NCI-H2227 treated with DMSO at 0.1 percent for 48 hours (cell line): ENCODE results near the gene AAMP.
"Not testable (repeated sequence)": the region's sequence is repeated elsewhere in the genome, so short reads cannot be mapped to it uniquely, and the experiment has no call there.

Experiments
- DNase-seq: peaks from one replicate; lab custom pipeline; 2025; lab: John Stamatoyannopoulos, UW

AAMP gene

DNA sequence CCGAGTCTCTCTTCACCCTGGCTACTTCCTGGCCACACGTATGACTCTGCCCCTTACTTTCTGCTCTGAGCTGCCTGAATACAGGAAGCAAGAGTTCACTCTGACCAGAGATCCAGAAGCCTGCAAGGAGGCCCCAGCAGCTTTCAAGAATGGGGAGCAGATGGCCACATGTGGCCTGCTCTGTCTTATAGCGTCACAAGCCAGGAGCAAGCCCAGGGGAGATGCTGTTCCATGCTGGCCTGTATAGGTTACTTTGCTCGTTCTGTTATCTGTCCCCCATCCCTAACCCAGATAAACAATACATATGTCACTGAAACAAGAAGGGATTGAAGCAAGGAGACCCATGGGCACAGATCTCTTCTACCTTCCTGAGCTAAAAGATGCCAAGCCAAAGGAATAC, 4.6 kb upstream of the AAMP start:
- DNase-seq = no peak

DNA sequence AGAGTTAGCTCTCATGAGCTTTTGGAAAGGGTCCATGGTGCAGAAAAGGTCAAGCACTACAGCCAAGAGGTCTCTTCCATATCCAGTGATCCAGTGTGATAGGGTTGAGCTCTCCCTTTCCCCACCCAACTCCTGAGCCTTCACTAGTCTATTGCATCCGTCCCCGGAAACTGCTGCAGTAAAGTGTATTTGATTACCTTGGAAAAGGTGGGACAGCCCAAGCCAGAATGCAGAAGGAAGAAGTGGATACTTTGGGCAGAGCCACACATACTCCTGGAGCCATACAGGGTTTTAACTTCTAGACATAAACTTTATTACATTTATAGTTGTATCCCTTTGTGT, 3.9 kb upstream of the AAMP start:
- no peak for DNase-seq

DNA sequence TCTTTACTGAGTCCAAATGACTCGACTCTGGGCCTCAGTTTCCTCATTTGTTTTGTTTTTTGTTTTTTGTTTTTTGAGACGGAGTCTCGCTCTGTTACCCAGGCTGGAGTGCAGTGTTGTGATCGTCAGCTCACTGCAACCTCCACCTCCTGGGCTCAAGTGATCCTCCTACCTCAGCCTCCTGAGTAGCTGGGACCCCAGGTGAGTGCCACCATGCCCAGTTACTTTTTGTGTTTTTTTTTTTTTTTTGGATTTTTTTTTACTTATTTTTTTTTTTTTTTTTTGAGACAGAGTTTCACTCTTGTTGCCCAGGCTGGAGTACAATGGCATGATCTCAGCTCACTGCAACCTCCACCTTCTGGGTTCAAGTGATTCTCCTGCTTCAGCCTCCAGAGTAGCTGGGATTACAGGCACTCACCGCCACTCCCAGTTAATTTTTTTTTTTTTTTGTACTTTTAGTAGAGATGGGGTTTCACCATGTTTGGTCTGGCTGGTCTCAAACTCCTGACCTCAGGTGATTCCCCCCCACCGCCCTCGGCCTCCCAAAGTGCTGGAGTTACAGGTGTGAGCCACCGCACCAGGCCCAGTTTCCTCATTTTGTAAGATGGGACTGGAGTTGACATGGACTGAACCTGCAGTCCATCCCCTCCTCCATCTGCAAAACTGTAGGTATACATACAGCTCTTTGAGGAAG, 3.4 kb upstream of the AAMP start:
- DNase-seq = not testable (repeated sequence)

DNA sequence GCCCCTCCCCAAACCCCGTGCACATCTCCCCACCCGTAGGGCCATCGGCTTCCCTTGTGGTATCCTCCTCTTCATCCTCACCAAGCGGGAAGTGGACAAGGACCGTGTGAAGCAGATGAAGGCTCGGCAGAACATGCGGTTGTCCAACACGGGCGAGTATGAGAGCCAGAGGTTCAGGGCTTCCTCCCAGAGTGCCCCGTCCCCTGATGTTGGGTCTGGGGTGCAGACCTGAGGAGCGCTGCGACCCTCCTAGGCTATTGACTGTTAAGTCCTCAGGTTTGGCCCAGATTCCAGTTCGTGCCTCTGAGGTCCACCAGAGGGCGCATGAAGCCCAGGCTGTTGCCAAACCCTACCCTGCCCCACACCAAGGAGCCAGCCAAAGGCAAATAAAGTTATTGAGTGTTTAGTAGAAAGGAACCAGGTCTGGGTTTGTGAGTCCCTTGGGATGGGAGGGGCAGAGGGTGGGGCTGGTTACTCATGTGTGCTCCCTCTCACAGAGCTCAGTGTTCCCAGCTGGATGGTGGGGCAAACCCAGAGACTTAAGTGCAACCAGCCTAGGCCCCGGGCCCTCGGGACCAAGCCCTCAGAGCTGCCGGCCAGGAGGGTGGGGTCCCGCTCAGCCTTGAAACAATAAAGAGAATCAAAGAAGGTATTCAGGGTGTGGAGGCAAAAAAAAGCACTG, 2.7 kb upstream of the AAMP start:
- peak; percentile 55 for DNase-seq

DNA sequence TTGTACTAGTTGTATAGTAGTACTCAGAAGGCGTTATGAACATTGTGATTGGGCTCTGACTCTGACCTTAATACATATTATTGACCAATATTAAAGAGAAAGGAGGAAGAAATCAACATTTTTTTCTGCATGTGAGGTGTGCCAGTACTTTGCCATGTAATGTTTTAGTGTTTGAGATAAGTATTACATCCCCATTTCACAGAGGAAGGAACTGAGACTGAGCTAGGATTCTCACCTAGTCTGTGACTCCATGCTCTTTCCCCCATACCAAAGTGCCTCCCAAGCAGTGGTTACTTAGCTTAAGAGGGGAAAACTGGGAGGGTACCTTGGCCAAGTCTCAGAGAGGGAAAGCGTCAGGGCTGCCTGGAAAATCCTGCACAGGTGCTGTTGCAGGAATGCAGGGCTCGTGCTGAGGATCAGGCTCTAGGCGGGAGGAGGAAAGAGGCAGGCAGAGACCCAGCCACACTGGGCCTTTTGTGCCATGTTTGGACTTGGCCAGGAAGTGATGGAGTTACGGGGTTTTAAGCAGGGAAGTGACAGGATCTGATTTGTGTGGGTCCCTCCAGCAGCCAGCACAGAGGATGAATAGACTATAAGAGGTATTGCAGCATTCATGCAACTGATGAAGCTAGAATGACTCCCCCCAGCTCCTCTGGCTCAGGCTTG, 2.1 kb upstream of the AAMP start:
- DNase-seq = no peak

DNA sequence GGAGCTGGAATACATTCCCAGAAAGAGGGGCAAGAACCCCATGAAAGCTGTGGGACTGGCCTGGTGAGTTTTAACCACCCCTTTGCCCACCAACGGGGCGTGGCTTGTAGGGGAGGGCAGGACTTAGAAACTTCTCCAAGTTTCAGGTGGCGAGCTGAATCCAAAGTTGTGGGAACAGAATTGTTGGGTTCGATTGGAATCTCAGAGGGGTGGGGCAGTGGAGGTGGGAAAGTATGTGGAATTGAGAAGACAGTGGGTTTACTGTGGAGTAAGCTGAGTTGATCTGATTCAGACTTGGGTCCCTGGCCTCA, 1.5 kb upstream of the AAMP start:
- no peak for DNase-seq

DNA sequence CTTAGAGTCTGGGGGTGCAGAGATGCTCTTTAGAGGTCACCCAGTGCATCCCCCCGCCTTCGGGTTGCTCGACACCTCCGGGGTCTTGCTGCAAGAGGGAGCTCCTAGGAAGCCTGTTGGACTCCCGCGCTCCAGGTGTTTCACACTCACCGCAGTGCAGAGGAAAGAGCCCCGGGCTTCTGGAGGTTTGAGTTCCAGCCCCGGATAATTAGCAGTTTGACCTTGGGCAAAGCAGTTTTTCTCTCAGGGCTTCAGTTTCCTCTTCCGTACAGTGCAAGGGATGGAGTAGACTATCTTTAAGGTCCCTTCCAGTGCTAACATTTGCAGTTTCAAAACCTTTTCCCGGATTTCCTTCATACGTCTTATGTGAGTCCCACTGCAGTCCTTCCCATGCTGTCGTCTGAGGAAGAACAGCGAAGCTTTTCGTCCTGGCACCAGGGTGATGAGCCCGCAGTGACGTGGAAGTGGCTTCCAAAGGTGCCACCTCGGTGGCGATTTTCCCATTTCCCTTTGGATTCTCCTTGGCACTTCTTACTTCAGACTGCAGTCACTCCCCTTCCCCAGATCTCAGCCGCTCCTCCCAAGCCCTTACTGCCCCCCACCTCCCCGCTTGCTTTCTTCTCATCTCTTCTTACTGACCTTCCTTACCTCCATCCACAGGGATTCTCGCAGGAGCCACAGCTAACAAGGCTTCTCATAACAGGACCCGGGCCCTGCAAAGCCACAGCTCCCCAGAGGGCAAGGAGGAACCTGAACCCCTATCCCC, 967 bp upstream of the AAMP start:
- no peak for DNase-seq

DNA sequence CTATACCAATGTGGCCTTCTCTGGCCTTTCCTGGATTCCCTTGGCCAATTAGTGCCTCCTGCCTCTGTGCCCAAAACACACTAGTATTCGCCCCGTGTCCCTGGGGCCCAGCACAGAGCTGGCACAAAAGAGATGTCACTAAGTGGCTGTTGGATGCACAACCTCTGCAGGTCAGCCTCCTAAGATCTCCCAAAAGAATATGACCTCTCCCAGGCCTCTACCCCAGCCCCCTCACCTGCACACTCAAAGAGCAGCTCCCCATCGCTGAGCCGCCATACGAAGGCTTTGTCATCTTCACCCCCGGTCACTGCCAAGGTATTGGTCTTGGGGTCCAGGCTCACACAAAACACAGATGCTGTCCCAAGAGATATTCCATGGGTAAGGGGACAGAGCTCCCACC, 2.7 kb downstream of the AAMP start:
- no peak for DNase-seq

DNA sequence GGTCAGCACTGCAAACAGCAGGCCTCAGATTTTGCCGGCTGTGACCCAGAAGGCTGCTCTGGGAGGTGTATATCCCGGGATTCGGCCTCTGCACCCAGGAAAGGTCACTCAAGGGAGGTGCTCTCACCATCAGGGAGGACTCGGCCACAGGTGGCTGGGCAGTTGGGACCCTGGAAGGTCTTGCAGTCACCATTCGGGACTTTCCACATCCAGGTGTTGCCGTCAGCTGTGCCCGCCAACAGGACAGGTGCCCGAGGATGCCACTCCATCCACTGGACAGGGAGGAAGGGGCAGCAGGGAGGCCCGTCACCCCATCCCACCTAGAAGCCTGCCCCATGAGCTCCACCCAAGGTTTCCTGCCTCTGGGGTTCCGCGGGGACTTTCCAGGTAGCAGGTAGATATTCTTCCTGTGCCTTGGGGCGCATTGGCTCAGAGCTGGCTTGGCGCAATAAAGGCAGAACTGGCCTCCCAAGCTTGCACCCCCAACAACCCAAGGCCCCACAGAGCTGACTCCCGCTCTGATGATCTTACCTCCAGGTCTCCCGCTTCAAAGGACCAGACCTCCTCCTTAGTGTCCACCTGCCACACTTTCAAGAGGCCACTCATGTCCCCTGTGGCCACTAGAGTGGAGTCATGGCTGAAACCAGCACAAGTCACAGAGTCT, 3.5 kb downstream of the AAMP start:
- DNase-seq = no peak

DNA sequence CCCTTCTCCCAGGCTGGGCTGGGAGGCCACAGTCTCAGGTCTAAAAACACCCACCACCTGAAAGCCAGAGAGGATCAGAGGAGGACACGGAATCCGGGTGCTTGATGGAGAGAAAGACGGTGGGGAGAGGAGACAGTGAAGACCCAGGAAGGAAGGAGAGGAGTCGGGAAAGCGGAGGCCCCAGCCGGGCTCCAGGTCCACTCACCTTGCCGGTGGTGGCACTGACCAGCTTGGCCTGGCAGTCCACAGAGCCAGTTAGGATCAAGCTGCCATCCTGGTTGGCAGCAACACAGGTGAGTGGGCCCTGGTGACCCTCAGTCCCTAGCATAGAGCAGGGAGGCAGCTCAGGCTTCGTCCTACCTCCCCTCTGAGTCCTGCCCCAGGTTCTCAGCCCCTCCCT, 4.3 kb downstream of the AAMP start:
- DNase-seq = no peak

DNA sequence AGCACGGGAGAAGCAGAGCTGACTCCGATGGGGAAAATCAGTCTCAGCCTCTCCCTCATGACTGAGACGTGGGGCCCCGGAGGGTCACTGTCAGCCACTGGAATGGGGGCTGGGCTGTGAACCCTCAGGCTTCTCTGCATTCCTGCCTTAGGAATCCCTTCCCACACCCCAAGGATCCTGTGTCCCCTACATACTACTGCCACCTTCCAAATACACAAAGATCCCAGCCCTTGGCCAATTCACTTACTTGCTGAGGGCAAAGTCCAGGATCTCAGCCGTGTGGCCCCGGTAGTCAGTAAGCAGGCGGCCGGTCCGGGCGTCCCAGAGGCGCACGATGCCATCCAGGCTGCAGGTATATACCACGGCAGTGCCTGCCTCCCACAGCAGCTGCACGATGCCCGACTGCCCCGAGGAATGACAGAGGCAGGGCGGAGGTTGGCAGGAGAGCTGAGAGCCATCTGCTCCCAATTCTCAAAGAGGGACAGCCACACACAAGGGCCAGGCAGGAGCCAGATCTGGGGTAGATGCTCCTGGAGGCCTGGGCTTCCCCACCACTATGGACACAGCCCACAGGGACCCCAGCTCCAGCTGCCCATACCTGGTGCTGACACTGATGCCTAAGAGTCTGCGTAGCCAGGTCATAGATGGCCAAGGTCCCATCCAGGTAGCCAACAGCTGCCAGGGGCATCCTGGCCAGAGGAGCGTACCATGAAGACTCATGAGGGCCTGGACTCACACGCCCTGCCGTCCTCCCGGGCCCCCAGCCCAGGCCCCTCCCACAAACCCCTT, 5.0 kb downstream of the AAMP start:
- DNase-seq = no peak

DNA sequence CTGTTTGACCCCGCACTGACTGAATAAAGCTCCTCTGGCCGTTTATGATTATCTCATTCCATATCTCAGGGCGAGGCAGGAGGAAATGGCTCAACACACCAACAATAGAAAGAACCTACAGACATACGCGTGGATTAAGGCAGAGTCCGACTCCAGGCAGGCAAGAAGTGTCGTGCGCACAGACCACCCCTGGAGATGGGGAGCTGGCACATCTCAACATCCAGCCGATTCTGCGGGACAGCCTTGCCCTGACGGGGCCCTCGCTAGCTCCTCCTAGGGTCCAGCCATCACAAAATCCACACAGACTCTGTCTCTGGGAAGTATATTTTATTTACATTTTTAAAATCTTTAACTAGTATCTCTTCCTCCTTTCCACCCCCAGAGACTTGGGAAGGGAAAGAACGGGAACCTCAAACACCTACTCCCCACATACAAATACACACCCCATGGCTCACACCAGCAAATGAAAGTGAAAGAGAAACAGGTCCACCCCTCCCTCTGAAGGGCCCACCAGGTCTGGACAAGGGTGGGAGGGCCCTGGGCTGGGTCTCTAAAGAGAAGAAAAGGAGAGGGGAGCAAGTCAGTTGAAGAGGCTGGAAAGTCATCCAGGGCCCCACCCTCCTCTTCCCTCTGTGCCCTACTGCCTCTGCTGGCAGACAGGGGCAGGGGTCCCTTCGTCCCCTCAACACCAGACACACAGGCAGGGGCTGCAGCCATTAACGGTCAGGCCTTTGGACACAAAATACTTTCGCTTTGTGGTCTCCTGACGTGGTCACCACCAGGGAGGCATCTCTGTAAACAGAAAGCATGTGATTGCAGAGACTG, 5.9 kb downstream of the AAMP start:
- DNase-seq = no peak

DNA sequence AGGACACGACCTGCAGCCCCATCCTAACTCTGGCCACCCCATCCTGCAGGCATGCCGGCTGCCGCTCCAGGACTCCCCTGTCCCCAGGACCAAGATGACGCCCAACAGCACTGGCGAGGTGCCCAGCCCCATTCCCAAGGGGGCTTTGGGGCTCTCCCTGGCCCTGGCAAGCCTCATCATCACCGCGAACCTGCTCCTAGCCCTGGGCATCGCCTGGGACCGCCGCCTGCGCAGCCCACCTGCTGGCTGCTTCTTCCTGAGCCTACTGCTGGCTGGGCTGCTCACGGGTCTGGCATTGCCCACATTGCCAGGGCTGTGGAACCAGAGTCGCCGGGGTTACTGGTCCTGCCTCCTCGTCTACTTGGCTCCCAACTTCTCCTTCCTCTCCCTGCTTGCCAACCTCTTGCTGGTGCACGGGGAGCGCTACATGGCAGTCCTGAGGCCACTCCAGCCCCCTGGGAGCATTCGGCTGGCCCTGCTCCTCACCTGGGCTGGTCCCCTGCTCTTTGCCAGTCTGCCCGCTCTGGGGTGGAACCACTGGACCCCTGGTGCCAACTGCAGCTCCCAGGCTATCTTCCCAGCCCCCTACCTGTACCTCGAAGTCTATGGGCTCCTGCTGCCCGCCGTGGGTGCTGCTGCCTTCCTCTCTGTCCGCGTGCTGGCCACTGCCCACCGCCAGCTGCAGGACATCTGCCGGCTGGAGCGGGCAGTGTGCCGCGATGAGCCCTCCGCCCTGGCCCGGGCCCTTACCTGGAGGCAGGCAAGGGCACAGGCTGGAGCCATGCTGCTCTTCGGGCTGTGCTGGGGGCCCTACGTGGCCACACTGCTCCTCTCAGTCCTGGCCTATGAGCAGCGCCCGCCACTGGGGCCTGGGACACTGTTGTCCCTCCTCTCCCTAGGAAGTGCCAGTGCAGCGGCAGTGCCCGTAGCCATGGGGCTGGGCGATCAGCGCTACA, 7.0 kb downstream of the AAMP start:
- no peak for DNase-seq

DNA sequence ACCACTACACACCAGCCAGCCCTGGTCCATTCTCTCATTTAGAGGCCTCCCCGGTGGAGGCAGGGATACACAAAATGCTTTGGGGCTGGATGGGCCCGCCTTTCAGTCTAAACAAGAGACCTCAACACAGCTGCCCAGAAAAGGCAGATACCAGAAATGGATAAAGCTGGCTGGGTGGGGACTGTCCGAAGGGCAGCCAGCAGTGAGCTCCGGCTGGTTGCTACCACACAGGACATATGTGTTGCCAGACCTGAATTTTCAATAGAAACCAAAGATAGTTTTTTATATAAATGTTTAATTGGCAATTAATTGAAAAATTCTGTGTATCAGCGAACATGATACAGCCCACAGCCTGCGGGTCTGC, 7.7 kb downstream of the AAMP start:
- DNase-seq = no peak

DNA sequence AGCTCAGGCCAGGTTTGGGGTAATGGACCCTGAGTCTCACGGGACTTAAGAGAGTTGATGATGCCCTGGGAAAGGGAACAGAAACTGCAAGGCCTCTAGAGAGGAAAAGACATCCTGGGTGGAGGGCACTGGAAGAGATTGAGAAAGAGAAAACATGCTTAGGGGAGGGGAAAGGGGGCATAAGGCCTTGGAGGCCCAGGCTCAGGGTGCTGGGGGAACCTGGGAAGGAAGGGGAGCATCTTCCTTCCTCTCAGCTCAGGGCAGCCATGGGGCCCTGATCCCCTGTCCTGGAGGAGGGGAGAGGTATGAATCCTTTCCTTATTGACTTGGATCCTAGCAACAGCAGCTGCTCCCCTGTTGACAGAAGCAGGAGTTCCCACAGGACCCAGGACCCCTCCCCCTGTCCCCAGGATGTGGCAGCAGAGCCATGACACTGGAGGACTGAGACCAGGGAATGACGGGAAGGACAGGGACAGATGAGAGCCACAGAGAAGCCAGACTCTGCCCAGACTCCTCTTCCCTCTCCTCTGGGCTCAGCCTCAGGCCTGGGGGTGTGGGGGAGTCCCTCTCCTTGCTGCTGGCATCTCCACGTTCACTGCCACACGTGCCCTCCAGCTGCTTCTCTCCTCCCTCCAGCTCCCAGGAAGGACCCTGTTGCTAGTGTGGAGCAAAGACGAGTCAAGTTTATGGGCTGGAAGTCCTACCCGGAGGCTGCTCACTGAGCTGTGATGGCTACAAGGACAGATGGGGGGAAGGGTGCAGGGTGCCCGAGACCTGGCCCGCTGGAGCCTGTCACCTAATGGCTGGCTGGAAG, 8.3 kb downstream of the AAMP start:
- no peak for DNase-seq

DNA sequence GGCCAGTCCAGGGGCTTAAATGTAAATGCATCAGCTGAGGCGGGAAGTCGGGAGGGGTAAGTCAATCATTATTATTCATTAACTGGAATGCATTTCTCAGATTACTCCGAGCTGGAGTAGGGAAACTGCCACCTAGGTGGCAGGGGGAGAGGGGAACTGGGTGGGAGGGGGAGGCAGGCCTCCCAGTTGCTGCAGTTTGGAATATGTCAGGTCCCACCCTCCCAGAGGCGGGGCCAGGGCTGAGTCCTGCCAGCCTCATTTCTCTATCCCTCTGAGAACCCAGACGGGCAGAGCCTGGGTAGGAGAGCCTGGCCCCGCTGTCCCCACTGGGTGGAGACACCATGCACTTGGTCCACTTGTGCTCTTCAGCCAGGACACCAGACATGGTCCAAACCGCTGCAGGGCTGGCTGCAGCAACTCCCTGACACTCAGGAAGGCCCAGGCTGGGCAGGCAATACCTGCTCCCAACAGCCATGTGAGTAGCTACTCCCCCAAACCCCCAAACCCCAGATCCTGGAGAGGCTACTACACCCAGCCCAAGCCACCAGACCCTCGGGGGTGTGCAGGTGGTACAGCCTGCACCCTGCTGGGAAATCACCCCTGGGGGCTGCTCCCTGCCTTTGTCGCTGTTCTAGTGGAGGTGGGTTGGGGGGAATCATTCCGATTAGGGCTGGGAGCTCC, 9.1 kb downstream of the AAMP start, which contains the start of gene GPBAR1:
Gene GPBAR1 (plus strand): TSS at position 274 of the 681 bp plus-strand sequence. CDS start 1,710 bp downstream, outside the sequence.
- DNase-seq = no peak

DNA sequence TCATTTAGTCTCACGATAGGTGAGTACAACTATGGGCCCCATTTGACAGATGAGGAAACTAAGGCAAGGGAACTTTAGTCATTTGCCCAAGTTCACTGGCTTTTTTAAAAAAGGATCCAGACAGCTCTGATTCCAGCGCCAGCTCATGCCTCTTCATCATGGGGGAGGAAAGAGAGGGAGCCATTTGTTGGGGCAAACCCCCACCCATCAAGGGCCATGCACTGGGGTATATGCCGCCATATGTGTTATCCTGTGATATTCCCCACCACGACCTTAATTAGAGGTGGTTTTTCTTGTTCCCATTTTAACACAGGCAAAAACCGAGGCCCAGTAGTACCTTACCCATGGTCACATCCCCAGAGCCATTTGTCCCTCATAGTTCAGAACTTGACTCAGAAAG, 9.8 kb downstream of the AAMP start:
- no peak for DNase-seq
